ENCODE results near the gene FOXK2.
"Not testable (repeated sequence)": the region's sequence is repeated elsewhere in the genome, so short reads cannot be mapped to it uniquely, and the experiment has no call there.

Gene FOXK2

DNA sequence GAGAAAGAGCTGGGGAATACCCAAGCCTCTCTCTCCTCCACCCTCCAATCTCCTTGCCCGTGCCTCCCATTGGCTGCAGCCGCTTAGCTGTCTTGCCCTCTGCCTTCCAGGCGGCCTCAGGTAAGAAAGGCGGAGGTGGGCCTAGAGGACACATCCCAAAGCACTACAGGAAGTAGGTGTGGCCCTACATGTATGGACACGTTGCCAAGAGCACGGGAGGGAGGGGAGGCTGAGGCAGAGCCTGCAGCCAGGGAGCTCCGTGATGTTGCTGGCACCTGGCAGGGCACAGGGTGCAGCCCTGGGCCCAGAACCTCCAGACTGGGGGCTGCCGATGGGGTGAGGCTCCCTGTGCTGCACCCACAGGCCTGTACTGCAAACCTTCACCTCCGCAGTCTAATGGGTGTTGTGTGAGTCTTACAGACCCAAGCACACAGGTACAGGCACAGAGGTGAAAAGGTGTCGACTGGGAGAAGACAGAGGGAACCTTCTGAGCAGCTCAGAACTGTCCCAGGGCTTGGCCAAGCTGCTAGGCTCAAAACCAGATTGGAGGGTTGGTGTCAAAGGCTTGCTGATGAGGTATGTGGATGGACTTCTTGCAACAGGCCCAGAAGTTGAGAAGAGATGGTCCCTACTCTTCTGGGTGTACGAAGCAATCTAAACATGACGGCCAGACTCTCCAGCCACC, 23.5 kb upstream of the FOXK2 start:
- no peak for DNase-seq (ENCODE audit: low read depth)

DNA sequence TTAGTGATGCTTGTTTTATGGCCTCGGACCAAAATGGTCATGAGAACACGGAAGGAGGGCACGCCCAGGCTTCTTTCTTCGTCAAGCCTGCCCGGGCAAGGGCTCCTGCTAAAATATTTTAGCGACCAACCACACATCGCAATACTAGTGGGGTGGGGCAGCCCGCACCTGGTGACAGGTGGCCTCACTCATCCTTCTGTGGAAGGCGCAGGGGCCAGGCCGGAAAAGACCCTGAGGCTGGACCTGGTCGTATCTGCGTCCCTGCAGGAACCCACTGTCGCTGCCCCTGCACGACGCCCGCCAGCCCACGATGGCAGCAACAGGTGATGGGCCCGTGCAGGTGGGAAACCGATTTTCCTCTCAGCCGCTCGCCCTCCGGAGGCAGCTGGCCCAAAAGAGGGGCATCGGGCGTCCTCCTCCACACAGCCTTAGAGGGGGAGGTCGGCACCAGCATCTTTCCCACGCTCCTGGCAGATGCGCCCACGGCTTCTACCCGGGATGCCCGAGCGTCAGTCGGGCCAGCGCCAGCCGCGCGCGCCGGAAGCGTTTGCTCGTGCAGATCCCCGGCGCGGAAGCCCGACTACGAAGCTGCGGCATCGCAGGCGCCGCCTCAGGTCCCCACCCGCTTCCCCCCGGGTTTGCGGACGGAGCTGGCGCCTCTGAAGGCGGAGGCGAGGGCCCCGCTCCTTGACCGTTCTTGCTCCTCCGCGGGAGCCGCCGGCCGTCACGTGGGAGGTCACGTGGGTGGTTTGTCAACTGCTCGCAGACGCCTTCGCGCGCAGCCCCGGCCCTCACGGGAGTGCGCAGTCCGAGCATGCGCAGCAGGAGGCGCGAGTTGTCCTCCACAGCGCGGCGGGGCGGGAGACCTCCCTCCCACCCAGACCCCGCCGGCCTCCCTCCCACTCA, 22.8 kb upstream of the FOXK2 start:
- peak; percentile 85 for DNase-seq (ENCODE audit: low read depth)

DNA sequence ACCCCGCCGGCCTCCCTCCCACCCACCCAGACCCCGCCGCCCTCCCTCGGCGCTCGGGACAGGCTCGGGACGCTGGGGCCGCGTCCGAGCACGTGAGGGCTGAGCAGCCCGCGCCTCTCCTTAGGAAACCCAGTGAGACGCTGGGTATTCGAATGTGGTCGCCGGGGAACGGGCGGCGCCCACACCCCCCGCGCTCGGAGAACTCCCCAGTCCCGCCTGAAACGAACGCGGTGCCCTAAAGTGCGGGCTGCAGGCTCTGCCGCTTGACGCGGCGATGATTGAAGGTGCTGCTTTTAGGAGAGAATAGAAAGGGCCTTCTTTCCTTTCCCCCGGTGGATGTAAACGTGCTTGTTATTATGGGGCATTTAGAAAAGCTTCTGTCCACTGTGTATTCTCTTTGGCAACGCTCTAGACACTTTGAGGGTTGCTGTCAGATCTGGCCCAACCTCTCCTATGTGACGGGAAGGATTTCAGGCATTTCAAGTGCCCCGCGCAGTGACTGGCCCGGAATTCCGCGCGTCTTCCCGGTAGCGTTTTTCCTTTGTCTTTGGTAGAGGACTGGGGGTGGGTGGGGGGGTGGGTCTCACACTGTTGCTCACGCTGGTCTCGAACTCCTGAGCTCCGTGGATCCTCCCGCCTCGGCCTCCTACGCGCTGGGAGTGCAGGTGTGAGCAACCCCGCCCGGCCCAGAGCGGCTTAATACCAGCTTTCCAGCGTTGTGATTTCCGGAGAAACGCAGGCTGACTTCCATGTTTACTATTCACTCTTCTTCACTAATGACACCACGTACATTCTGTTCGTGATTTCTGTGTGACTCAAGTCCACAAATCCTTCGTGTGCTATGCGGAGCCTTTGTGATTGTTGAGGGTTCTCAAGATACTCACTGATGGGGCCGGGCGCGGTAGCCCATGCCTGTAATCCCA, 21.8 kb upstream of the FOXK2 start:
- peak; percentile 34 for DNase-seq (ENCODE audit: low read depth)

DNA sequence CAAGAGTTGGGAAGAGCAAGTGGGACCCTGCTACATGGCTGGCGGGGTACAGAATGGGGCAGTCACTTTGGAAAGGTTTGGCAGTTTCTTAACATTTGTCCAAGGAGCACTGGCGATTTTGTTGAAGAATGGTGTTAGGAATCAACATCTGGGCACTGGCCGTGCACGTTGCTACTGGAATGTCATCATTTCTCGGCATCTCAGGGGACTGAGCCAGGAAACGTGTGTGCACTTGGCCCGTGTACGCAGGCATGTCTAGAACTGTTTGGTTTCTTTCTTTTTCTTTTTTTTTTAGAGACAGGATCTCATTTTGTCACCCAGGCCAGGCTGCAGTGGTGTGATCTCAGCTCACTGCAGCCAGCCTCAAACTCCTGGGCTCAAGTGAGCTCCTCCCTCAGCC, 17.3 kb upstream of the FOXK2 start:
- DNase-seq (ENCODE audit: low read depth), result no peak

DNA sequence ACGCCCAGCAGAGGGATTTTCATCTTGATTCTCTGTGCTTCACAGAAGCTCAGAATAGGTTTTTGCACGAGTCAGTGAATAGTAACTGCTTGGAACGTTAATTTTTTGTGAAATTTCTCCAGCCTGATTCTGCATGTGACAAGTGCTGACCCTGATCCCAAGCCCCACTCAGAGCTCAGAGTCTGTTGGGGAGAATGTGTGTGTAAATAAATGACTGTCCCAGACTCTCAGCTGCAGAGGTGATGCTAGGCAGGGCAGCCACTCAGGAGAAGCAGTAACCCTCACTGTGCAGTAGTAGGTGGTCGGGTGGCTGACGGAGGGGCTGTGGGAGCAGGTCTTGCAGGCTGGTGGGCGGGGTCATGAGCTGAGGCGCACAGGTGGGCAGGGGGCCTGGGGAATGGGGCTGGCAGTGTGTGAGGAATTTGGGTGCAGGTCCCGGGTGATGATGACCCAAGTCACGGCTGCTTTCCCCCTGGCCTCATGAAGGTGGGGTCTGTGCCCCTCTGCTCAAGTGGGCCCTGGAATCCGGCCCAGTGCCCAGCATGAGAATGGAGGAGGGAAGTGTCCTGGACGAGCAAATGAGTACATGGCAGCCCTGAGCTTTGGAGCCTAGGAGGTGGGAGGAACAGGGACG, 16.3 kb upstream of the FOXK2 start:
- DNase-seq (ENCODE audit: low read depth), result no peak

DNA sequence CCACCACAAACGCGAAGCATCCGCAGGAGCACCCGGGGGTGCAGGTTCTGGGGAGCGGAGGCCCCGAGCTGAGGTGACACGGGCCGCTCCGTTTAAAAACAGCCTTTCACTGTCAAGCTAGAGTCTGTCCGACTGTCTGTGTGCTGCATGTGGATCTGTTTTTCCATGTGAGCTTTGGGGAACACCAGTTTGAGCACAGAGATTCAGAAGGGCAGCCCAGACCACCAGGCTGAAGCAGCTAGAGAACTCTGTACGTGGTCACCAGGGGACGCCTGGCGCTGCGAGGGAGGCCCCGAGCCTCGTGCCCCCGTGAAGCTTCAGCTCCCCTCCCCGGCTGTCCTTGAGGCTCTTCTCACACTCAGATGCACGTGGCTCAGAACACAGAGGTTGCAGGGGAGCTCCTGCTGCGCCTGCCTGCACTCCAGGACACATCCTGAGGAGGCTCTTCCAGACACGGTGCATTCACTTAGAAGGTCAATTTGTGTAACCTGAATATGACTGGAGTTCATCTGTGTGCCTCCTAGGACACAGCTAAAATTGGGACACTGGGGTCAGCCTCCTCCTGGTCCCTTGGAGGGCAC, 15.7 kb upstream of the FOXK2 start:
- DNase-seq (ENCODE audit: low read depth), result no peak

DNA sequence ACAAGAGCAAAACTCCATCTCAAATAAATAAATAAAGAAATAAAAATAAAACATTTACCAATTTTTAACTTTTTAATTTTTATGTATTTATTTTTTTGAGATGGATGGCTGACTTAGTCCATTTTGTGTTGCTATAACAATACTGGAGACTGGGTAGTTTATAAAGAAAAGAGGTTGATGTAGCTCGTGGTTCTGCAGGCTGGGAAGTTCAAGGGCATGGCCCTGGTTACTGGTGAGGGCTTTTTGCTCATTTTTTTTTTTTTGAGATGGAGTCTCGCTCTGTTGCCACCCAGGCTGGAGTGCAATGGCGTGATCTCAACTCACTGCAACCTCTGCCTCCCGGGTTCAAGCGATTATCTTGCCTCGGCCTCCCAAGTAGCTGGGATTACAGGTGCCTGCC, 14.2 kb upstream of the FOXK2 start:
- DNase-seq (ENCODE audit: low read depth), result no peak

DNA sequence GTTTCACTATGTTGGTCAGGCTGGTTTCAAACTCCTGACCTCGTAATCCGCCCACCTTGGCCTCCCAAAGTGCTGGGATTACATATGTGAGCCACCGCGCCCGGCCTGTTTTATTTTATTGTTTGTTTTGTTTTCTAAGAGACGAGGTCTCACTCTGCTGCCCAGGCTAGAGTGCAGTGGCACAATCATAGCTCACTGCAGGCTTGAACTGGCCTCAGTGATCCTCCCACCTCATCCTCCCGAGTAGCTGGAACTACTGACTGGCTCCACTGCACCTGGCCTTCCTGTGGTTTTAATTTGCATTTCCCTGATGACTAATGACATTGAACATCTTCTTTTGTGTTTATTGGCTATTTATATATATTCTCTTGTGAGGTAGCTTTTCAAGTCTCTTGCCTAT, 13.1 kb upstream of the FOXK2 start:
- DNase-seq (ENCODE audit: low read depth), result not testable (repeated sequence)

DNA sequence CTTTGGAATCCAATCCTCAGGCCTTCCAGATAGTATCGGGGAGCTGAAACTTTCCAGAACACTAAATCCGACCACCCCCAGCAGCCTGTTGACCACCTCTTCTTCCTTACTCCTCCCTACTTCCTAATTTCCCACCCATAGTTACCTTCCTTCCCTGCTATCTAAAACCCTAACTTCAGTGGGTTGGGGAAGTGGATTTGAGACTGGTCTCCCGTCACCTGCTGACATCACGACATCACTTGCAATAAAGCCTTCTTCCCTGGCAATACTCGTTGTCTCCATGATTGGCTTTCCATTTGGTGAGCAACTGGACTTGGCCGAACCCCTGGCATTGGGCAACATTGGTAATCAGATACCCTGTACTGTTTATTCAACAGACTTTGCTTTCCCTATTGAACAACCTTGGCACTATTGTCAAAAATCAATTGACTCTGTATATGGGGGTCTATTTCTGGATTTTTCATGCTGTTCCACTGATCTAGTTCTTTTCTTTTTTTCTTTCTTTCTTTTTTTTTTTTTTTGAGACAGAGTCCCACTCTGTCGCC, 11.8 kb upstream of the FOXK2 start:
- no peak for DNase-seq (ENCODE audit: low read depth)

DNA sequence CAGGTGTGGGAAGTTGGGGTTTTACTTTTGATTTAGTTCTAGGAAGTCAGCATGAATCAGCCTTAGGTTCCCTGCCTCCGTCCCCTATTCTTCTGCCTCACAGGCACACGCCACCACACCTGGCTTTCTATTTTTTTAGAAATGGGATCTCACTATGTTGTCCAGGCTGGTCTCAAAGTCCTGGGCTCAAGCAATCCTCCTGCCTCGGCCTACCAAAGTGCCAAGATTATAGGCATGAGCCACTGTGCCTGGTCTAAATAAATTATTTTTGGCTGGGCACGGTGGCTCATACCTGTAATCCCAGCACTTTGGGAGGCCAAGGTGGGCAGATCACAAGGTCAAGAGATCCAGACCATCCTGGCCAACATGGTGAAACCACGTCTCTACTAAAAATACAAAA, 7.9 kb upstream of the FOXK2 start:
- DNase-seq (ENCODE audit: low read depth), result not testable (repeated sequence)

DNA sequence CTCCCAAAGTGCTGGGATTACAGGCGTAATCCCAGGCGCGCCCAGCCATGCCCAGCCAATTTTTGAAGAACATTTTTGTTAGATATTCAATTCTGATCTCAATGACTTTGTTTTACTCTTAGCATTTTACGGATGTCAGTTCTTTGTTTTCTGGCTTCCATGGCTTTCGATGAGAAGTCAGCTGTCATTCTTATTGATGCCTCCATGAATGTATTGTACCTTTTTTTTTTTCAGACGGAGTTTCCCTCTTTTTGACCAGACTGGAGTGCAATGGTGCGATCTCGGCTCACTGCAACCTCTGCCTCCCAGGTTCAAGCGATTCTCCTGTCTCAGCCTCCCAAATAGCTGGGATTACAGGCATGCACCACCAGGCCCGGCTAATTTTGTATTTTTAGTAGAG, 5.7 kb upstream of the FOXK2 start:
- not testable (repeated sequence) for DNase-seq (ENCODE audit: low read depth)

DNA sequence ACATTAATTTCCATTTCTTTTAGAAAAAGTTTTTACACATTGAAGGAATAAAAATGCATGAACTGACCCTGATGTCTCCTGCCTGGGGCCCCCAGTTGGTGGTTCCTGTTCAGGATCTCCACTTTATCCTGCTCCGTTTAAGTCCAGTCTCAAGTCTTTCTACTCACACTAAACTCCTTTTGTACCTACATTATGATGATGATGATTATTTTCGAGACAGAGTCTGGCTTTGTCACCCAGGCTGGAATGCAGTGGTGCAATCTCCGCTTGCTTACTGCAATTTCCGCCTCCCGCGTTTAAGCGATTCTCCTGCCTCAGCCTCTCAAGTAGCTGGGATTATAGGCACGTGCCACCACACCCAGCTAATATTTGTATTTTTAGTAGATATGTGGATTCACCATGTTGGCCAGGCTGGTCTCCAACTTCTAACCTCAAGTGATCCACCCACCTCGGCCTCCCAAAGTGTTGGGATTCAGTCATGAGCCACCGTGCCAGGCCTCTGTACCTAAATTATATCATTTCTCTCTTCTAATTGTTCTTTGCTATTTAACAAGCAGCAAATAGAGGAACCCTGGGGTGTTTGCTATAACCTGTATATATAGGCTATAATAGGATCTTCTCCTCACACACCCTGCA, 2.2 kb upstream of the FOXK2 start:
- DNase-seq (ENCODE audit: low read depth), result no peak

DNA sequence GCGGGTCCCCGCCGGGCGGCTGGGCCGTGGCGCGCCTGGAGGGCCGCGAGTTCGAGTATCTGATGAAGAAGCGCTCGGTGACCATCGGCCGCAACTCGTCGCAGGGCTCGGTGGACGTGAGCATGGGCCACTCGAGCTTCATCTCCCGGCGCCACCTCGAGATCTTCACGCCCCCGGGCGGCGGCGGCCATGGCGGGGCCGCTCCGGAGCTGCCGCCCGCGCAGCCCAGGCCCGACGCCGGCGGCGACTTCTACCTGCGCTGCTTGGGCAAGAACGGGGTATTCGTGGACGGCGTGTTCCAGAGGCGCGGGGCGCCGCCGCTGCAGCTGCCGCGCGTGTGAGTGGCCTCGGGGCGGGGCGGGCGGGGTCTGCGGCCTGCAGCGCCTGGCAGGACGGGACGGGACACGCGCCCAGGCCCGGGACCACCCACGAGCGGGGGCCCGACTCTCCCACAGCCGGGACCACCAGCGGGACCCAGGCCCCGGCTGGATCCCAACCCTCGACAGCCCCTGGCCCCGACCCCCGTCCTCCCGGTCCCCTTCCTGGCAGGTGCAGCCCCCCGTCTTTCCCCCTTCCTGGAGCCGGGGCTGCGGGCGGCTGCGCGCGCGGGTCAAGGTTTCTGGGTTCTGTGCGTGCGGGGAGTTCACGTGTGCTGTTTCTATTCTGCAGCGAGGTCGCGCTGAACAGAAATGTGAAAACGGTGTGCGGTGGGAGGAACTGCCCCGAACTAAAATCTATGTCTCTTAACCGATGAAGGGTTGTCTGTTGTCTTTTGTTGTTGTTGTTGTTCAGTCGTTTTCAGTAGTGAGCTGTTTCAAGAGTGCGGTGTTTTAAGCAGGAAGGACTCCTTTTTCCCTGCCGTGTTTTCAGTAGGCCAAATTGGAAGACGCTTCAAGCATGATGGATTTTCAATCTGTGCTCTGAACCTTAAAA, 705 bp downstream of the FOXK2 start:
- no peak for DNase-seq (ENCODE audit: low read depth)

DNA sequence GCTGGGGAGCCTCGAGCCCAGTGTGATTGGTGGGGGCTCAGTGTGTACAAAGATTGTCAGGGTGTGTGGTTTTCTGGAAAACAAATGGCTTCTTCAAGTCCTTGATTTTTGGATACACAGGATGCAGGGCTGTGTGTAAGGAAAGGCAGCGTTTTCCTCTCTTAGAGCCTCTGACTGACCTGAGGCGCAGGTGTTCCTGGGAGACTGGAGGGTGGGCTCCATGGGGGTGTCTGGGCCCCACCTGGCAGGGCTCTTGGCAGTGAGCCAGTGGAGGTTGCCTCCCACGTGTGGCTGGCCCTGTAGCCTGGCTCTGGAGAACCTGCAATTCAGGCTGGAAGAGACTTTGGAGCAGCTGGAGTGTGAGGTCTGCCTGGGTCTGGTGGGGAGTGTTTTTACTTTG, 5.0 kb downstream of the FOXK2 start:
- no peak for DNase-seq (ENCODE audit: low read depth)

DNA sequence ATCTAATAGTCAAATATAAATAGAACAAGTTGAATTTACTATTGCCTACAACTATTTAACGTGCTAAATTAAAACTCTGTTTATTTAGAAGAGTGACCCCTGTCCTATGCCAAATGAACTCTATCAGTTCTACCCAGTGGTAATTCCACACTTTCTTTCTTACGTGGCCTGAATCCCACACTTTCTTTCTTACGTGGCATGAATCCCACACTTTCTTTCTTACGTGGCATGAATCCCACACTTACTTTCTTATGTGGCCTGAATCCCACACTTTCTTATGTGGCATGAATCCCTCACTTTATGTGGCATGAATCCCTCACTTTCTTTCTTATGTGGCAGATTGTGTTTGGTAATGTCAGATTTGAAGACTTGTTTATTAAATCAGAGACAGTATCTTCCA, 6.2 kb downstream of the FOXK2 start:
- no peak for DNase-seq (ENCODE audit: low read depth)

DNA sequence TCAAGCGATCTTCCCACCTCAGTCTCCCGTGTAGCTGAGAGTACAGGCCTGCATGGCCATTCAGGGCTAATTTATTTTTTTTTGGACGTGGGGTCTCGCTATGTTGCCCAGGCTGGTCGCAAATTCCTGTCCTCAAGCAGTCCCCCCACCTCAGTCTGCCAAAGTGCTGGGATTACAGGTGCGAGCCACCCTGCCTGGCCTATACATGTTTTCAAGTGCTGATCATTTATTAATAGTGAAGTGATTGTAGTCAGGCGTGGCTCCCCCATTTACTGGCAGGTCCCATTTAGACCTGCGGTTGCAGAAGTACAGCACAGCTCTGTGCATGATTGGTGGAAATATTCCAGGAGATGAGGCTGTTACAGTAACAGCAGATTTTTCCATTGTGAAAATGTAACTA, 8.4 kb downstream of the FOXK2 start:
- DNase-seq (ENCODE audit: low read depth), result no peak

DNA sequence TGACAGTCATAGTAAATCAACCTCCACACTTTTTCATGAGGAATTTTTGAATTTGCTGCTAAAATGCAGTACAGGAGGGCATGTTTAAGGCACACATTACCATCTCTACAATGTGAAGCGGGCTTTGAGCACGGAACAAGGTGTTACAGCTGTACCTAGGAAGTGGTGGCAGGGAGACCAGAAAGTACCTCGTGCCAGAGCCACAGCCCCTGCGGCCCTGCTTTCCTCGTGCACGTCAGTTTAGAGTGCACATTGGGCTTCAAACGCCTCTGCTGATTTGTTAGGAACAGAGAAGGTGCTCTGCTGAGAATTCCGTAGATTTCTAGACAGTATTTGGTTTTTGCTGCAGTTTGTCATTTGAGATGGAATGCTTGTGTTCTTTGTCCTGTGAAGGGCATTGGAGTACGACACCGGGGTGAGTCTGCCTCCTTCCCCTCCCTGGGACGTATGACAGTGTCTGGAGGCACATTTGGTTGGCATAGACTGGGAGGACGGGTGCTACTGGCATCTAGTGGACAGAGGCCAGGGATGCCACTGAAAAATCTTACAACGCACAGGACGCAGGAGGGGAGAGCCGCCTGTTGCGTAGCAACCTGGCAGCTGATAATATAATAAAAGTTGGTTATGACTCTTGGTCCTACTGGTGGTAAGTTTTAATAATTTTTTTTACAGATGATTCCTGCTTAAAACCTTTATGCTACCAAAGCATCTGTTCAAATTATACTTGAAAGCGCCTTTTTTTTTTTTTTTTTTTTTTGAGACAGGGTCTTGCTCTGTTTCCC, 9.1 kb downstream of the FOXK2 start:
- no peak for DNase-seq (ENCODE audit: low read depth)

DNA sequence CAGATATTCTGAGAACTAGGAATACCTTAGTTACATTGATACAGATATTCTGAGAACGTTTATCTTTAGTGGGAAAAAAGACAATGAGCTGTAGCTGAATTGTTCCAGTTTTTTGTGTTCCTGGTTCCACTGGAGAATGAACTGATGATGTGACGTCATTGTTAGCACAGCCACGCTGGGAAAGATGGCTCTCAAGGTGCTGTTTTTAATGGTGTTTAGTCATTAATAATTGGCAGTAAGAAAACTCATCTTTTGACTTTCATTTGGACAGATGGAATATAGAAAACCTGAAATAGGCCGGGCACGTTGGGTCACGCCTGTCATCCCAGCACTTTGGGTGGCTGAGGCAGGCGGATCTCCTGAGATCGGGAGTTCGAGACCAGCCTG, 10.4 kb downstream of the FOXK2 start:
- DNase-seq (ENCODE audit: low read depth), result no peak

DNA sequence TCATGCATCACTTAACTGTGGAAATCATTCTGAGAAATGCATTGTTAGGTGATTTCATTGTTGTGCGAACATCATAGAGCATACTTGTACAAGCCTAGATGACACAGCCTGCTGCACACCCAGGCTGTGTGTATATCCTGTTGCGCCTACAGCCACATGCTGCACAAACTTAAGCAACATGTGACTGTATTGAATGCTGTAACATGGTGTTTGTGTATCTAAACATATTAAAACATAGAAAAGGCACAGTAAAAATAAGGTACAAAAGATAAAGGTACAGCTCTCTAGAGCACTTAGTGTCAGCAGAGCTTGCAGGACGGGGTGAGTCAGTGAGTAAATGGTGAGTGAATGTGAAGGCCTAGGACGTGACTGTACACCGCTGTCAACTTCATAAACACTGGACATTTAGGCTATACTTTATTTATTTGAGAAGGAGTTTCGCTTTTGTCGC, 11.9 kb downstream of the FOXK2 start:
- no peak for DNase-seq (ENCODE audit: low read depth)
